HG02623 (cell line): Measurements from ENCODE around the gene TIMM50.

Experiments
- ATAC-seq: cut with Tn5 transposase; IDR thresholded peaks from one replicate; pipeline ENCODE4 v1.9.1; 2021; ENCODE audit warnings: moderate library complexity; ENCODE audit not compliant: unreplicated experiment

TIMM50 gene

DNA sequence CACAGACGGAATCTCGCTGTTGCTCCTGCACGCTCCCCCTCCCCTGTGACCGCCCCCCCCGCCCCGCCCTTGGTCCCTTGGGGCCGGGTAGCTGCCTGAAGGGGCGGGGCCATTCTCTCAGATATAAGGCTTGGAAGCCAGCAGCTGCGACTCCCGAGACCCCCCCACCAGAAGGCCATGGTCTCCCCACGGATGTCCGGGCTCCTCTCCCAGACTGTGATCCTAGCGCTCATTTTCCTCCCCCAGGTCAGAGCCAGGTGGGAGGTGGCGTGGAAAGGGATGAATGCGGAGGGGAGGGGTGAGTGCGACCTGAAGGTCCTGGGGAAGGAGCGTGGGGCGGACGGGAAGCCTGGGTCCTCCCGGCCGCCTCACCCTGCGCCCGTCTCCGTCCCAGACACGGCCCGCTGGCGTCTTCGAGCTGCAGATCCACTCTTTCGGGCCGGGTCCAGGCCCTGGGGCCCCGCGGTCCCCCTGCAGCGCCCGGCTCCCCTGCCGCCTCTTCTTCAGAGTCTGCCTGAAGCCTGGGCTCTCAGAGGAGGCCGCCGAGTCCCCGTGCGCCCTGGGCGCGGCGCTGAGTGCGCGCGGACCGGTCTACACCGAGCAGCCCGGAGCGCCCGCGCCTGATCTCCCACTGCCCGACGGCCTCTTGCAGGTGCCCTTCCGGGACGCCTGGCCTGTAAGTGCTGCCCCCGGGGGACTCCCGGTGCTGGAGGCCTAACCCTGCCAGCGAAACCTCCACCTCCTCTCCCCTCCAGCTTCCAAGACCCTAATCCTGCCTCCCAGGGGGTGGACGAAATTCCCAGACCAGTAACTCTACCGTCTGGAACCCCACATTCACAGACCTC is 18.4 kb downstream of the TIMM50 start, which contains the start of gene DLL3:
Gene DLL3, plus strand, starts transcription at position 150 of the 845 bp plus-strand sequence. Its CDS starts 28 bp downstream, at position 178.
- no peak for ATAC-seq

DNA sequence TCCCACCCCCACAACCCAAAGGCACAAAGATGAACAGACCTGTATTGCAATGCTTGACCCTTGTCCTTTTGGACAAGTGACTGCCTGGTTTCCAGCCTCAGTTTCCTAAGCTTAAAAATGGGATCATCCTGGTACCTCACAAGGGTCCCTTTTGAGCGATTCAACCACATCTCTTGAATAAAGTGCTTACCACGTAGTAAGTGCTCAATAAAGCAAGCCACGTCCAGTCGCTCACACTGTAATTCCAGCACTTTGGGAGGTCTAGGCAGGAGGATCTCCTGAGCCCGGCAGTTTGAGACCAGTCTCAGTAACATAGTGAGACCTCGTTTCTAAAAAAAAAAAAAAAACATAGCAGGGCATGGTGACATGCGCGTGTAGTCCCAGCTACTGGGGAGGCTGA is 19.3 kb downstream of the TIMM50 start:
- no peak for ATAC-seq

DNA sequence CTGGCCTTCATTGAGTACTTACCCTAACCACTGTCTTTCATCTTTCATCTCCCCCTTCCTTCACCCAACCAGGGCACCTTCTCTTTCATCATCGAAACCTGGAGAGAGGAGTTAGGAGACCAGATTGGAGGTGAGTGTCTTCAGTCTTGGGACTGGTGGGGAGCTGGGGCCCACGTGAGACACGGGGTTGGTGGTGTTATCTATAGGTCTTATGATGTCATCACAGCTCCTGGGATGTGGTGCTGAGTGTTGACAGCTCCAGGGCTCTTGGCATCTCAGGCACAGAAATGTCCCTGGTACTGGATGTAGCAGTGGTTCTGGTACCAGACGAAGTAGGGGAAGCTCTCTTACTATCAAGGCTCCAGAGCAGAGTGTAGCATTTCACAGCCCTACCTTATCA is 19.9 kb downstream of the TIMM50 start:
- ATAC-seq, result no peak

DNA sequence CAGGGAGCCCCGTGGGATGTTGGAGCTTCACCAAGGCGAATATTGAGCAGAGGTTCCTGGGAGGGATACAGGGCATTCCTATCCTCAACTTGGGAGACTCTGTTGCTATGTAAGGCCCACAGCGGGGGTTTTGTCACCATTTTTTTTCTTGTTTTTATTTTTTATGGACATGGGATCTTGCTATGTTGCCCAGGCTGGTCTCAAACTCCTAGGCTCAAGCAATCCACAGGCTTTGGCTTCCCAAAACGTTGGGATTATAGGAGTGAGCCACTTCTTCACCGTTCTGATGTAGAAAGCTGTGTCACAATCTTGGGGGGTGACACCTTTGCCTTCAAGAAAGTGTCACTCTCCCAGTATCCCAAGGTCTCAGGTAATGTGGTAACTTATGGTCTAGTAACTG is 20.7 kb downstream of the TIMM50 start:
- ATAC-seq, result no peak

DNA sequence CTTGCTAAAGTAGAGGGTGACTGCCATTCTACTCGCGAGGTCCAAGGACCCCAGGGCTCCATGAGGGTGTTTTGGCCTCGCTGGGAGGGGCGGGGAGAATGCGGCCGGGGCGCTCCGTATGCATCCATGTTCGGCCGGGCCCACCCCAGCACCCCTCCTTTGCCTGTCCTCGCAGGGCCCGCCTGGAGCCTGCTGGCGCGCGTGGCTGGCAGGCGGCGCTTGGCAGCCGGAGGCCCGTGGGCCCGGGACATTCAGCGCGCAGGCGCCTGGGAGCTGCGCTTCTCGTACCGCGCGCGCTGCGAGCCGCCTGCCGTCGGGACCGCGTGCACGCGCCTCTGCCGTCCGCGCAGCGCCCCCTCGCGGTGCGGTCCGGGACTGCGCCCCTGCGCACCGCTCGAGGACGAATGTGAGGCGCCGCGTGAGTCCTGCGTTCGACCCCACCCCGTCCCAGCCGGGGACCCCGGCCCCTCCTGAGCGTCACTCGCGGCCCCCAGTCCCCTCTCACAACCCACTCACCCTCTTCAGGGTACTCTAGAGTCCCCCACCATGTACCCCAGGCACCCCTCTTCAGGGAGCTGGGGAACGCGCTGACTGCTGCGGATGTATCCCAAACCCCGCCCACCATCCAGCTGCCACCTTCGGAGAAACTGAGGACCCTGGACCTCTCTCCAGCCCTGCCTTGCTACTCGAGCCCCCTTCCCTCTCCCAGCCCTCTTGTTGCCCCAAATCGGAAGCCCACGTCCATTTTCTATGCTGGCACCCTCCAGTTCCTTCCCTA is 22.2 kb downstream of the TIMM50 start:
- no peak for ATAC-seq

DNA sequence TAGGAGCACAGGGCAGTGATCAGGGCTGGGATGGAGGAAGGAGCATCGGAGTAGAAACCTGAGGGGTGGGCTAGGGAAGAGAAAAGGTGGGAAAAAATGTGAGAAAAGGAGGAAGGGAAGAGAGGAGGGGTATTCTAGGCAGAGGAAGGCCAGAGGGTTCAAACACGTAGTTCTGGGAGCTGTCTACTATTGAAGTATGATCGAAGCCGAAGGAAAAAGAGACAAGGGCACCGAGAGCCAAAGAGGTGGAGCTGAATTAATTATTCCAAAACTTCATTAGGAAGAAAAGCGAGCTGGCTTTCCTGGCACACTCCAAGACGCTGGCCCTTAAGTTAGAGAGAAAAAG is 25.9 kb downstream of the TIMM50 start:
- ATAC-seq, result no peak

DNA sequence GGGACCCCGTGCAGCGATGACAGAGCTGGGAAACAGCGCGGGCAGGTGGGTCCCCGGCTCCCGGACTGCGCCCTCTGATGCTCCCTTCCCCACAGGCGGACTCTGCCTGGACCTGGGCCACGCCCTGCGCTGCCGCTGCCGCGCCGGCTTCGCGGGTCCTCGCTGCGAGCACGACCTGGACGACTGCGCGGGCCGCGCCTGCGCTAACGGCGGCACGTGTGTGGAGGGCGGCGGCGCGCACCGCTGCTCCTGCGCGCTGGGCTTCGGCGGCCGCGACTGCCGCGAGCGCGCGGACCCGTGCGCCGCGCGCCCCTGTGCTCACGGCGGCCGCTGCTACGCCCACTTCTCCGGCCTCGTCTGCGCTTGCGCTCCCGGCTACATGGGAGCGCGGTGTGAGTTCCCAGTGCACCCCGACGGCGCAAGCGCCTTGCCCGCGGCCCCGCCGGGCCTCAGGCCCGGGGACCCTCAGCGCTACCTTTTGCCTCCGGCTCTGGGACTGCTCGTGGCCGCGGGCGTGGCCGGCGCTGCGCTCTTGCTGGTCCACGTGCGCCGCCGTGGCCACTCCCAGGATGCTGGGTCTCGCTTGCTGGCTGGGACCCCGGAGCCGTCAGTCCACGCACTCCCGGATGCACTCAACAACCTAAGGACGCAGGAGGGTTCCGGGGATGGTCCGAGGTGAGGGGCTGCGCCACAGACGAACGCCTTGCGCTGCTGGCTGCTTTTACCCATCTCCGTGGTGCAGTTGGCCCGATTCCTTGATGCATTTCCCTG is 26.5 kb downstream of the TIMM50 start:
- no peak for ATAC-seq

DNA sequence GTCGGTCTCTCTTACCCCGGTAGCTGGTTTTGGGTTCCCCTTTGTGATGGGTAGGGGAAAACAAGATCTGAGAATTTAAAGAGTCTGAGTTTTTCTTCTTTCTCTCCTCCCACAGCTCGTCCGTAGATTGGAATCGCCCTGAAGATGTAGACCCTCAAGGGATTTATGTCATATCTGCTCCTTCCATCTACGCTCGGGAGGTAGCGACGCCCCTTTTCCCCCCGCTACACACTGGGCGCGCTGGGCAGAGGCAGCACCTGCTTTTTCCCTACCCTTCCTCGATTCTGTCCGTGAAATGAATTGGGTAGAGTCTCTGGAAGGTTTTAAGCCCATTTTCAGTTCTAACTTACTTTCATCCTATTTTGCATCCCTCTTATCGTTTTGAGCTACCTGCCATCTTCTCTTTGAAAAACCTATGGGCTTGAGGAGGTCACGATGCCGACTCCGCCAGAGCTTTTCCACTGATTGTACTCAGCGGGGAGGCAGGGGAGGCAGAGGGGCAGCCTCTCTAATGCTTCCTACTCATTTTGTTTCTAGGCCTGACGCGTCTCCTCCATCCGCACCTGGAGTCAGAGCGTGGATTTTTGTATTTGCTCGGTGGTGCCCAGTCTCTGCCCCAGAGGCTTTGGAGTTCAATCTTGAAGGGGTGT is 27.2 kb downstream of the TIMM50 start:
- no peak for ATAC-seq

DNA sequence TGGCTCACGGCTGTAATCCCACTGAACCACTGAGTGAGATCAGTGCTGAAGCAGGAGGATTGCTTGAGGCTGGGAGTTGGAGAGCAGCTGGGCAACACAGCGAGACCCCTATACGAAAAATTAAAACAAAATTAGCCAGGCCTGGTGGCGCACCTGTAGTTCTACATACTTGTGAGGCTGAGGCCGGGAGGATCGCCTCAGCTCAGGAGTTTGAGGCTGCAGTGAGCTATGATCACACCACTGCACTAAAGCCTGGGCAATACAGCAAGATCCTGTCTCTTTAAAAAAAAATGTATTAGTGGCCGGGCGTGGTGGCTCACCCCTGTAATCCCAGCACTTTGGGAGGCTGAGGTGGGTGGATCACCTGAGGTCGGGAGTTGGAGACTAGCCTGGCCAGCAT is 28.0 kb downstream of the TIMM50 start:
- ATAC-seq, result no peak

DNA sequence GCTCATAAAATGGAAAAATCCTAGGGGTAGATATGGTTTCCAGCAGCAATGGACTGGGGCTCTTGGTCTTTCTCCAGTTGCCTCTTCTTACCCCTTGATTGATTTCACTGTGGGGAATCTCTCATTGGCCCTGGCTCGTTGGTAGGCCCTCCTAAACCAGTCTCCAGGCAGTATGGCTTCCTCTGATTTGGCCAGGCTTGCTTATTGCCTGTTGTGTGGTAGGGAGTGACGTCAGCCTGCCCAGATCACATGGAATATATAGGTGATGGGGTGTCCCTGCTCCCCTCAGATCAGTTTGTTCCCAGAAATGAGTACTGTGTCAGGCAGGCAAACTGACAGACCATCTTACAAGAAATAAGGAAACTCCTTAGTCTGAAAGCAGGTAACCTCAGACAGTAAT is 28.6 kb downstream of the TIMM50 start:
- ATAC-seq, result no peak

DNA sequence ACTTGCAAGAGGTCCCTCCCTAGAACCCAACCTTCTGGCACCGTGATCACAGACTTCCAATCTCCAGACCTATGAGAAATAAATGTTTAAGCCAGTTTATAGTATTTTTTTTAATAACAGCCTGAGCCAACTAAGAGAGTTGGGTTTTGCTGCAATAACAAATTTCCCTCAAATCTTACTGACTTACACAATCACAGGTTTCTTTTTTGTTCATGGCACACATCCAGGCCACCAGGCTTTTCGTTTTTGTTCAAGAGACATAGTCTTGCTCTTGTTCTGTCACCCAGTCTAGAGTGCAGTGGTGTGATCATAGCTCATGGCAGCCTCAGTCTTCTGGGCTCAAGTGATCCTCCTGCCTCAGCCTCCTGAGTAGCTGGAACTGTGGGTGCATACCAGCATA is 32.4 kb downstream of the TIMM50 start:
- no peak for ATAC-seq

DNA sequence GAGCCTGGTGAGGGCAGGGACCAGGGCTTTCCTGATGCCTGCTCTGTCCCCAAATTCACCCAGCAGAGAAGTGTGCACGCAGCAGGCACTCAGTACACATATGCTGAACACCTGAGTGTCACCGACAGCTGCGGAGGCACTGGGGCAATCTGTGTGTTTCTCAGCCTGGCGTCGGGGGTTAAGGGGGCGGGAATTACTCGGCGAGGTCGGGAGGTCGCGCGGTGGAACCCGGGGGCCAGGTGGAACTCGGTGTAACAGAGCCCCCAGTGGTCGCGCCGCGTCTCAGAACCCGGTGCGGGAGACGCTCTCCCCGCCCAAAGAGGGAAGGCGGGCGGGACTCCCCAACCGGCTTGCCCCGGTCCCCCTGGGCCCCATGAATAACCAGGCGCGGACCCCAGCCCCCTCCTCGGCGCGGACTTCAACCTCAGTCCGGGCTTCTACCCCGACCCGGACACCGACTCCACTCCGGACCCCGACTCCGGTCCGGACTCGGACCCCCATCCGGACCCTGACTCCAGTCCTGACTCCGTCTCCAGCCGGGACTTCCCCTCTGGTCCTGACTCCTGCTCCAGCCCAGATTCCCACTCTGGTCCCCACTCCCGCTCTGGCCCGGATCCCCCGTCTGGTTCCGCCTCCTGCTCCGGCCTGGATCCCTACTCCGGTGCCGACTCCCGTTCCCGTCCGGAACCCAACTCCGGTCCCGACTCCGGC is 34.4 kb downstream of the TIMM50 start, which contains the start of gene SELENOV:
Gene SELENOV, plus strand, starts transcription at position 300 of the 711 bp plus-strand sequence. Its CDS starts 74 bp downstream, at position 374.
- no peak for ATAC-seq

DNA sequence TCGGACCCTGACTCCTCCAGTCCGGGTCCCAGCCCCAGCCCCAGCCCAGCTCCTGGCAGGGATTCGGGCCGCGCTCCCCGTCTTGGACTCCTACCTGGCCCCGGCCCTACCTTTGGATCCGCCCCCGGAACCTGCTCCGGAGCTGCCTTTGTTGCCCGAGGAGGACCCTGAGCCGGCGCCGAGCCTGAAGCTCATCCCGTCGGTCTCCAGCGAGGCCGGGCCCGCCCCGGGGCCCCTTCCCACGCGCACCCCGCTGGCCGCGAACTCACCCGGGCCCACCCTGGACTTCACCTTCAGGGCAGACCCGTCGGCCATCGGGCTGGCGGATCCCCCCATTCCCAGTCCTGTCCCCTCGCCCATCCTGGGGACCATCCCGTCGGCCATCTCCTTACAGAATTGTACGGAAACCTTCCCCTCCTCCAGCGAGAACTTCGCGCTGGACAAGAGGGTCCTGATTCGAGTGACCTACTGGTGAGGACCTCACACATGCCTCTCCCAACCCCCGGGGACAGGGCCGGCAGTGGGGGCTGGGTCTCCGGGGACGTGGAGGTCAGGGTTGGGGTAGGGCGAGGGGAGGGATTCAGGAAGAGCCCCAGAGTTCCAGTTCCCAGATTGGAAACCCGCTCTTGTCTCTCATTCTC is 35.0 kb downstream of the TIMM50 start:
- no peak for ATAC-seq

DNA sequence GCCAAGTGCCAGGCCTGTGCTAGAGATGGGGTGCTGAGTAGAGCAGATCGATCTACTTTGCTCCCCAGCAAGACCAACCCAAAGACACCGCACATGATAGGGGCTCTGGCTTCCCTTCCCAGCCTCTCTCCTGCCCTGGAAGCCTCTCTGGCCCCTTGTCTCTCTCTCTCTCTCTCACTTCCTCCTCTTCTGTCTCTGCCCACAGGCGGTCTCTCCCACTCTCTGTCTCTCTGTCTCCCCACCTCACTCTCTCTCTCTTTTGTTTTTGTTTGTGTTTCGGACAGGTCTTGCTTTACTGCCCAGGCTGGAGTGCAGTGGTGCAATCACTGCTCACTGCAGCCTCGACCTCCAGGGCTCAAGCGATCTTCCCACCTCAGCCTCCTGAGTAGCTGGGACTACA is 35.6 kb downstream of the TIMM50 start:
- ATAC-seq, result no peak

DNA sequence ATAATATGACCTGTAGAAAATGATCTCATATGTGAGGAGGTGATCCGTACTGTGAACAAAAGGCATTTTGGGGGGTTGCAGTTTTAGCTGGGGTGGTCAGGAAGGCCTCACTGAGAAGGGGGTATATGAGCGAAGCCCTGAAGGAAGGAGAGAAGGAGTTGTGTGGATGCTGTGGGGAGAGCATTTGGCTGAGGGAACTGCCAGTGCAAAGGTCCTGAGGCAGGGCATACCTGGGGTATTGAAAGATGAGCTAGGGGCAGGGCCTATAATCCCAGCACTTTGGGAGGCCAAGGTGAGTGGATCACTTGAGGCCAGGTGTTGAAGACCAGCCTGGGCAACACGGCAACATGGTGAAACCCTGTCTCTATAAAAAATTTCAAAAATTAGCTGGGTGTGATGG is 36.8 kb downstream of the TIMM50 start:
- ATAC-seq, result no peak

DNA sequence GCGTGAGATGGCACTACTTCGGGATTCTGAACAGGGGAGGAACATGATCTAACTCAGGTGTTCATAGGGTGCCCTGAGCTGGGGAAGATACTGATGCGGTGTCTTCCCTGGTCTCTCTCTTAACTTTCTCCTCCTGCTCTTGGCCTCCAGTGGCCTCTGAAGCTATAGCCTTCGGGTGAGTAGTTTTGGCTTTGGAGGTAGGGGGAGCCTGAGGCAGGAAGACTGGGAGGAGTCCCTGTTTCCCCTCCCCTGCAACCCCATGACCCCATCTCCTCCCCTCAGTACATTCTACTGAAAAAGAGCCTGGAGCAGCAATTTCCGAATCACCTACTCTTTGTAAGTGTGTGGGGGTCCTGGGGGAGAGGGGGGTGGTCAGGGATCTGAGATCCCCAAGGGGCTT is 37.8 kb downstream of the TIMM50 start:
- no peak for ATAC-seq

DNA sequence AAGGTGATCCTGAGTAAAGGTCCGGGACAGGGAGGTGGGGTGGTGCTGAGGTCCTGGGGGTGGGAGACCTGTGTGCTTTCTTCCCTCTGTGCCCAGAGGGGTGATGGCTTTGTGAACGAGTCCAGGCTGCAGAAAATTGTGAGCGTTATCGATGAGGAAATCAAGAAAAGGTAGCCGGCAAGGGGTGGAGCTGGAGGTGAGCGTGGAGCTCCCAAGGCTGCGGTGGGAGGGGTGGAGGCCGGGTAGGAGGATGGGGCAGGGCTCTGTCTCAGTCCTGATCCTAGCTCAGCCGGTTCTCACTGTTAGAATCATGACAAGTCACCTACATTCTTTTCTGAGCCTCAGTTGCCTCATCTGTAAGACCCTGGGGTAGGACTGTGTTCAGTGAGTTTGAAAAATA is 38.3 kb downstream of the TIMM50 start:
- no peak for ATAC-seq

DNA sequence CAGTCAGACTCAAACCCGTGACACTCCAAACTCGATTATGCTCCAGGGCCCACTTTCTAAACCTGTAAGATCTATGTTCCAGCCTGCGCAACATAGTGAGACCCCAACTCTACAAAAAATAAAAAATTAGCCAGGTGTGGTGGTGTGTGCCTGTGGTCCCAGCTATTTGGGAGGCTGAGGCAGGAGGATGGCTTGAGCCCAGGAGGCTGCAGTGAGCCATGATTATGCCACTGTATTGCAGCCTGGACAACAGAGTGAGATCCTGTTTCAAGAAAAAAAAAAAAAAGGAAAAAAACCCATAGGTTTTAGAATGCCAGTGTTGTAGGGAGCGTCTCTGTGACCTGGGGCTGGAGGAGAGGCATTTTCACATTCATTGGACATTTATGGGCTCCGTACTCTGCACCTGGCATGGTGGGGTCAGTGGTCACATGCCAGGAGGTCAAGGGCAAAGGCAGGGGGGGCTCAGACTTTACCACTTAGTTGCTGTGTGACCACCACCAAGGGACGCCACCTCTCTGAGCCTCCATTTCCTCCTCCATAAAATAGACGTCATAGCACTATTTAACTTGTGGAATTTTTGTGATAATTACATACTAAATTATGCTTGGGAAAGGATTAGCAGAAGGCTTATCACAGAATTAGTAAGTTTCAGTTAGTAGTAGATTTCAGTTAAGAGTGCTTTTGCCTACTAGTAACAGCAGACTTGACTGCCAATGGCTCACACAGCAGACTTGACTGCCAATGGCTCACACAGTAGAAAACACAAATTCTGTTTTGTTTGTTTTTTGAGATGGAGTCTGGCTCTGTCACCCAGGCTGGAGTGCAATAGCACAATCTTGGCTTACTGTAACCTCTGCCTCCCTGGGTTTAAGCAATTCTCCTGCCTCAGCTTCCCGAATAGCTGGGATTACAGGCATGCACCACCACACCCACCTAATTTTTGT is 40.2 kb downstream of the TIMM50 start:
- no peak for ATAC-seq

DNA sequence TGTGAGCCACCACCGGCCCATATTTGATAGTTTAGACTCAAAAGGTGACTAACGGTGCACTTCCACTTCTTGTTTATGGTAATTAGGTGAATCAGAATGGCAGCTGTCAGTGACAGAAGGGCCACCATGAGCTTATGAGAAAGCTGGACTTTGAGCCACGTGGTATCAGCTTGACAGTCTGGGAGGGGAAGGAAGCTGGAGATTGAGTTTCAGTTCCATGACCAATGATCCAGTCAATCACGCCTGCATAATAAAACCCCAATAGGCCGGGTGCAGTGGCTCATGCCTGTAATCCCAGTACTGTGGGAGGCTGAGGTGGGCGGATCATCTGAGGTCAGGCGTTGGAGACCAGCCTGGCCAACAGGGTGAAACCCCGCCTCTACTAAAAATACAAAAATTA is 43.9 kb downstream of the TIMM50 start:
- no peak for ATAC-seq
